Stomach smooth muscle (tissue), 2 donors: ENCODE results near the gene PTDSS2.
"Not testable (repeated sequence)": the region's sequence is repeated elsewhere in the genome, so short reads cannot be mapped to it uniquely, and the experiment has no call there.

Experiments
- H3K27ac ChIP-seq: one replicate; pipeline ENCODE4 v1.7.0; 2013; ENCODE audit warnings: mild to moderate bottlenecking, low read length, inconsistent platforms
- H3K27me3 ChIP-seq, 2 donors: one replicate each; pipeline ENCODE4 v1.7.0; 2013; ENCODE audit warnings: low read length in 2 of 2; ENCODE audit not compliant: insufficient read depth in 2 of 2, control insufficient read depth in 1 of 2
- H3K36me3 ChIP-seq, 2 donors: one replicate each; pipeline ENCODE4 v1.7.0; 2013; ENCODE audit warnings: low read length in 2 of 2; ENCODE audit not compliant: control insufficient read depth in 2 of 2, insufficient read depth in 2 of 2
- H3K4me1 ChIP-seq: one replicate; pipeline ENCODE4 v1.7.0; 2013; ENCODE audit warnings: low read length; ENCODE audit not compliant: control insufficient read depth, insufficient read depth
- H3K4me3 ChIP-seq, 2 donors: one replicate each; pipeline ENCODE4 v1.7.0; 2013; ENCODE audit warnings: low read length in 2 of 2
- H3K9ac ChIP-seq, 2 donors: one replicate each; pipeline ENCODE4 v1.7.0; 2013; ENCODE audit warnings: low read length in 2 of 2, mild to moderate bottlenecking in 1 of 2
- H3K9me3 ChIP-seq, 2 donors: one replicate each; pipeline ENCODE4 v1.7.0; 2013; ENCODE audit warnings: low read length in 2 of 2; ENCODE audit not compliant: control insufficient read depth in 2 of 2
- donor health status: healthy.
- donor health status: Pancreatic carcinoma.

Gene PTDSS2

DNA sequence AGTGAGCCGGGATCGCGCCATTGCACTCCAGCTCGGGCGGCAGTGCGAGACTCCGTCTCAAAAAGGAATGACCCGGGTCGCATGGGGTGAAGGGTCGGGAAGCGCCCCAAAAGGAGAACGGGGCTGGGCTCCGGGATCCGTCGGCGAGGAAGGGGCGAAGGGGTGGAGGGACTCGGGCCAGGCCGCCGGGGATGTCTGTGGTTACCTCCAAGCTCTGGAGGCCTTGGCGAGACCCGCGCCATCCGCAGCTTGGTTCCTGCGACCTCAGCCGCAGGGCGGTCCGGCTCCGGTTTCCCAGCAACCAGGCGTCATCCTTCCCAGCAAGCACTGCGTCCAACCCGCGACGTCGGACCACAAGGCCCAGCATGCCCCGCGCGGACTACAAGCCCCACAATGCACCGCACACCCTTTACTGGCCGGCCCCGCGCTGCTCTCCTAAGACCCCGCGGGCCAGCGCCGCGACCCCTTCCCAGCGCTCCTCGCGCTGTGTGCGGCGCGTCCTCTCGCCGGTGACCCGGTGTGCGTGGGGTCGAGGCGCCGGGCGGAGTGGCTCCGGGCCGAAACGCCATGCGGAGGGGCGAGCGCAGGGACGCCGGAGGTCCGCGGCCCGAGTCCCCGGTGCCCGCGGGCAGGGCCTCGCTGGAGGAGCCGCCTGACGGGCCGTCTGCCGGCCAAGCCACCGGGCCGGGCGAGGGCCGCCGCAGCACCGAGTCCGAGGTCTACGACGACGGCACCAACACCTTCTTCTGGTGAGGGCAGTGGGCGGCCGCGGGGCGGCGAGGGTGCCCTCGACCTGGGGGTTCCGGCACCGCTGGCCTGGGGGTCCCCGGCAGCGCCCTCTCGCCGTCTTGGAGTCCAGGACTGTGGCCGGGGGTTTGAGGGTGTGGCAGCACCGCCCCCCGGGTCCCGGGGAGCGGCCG, at the start of gene PTDSS2:
TSS of gene PTDSS2 (plus strand) at position 391 of the 920 bp plus-strand sequence. CDS start at position 568, 177 bp downstream.
- peak within 1 kb of the TSS; percentile 74 for H3K9ac ChIP-seq
- no peaks in the 10 kb centered on the region for H3K9me3 ChIP-seq
- H3K4me3 ChIP-seq: peak within 1 kb of the TSS; percentile 83
- H3K4me1 ChIP-seq: peaks cover 29% of the 10 kb centered on the region
- H3K27me3 ChIP-seq: no peaks in the 10 kb centered on the region
- H3K27ac ChIP-seq: peak within 1 kb of the TSS; percentile 70
- peaks cover 4 to 13% of the 10 kb centered on the region in 2 donors for H3K36me3 ChIP-seq

DNA sequence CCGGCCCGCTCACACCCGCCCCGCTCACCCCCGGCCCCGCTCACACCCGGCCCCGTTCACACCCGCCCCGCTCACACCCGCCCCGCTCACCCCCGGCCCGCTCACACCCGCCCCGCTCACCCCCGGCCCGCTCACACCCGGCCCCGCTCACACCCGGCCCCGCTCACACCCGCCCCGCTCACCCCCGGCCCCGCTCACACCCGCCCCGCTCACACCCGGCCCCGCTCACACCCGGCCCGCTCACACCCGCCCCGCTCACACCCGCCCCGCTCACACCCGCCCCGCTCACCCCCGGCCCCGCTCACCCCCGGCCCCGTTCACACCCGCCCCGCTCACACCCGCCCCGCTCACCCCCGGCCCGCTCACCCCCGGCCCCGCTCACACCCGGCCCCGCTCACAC, 48.9 kb upstream of the PTDSS2 start:
- H3K4me3 ChIP-seq, H3K27ac ChIP-seq: not testable (repeated sequence)
- peaks cover 7 to 11% of the 10 kb centered on the region in 2 donors for H3K27me3 ChIP-seq

DNA sequence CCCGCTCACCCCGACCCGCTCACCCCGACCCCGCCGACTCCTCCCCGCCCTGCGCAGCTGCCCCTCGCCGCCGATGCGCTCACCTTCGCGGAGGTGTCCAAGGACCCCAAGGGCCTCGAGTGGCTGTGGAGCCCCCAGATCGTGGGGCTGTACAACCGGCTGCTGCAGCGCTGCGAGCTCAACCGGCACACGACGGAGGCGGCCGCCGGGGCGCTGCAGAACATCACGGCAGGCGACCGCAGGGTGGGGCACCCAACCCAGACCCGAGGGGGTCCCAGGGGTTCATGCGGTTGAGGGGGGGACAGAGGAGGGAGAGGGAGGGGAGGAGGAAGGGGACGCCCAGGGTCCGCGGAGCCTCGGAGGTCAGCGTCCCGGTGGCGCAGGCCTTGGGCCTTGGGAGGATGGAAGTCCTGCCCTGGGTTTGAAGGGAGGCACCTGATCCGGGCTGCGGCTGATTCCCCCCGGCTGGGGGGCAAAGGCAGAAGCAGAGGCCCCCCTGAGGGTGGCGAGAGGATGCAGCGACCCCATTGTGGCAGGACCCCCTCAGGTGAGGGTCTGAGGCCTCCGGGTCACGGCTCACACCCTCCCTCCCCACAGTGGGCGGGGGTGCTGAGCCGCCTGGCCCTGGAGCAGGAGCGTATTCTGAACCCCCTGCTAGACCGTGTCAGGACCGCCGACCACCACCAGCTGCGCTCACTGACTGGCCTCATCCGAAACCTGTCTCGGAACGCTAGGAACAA, 46.9 kb upstream of the PTDSS2 start:
- Histone ChIP-seq H3K36me3 (no peaks in the 10 kb centered on the region), H3K9me3 (no peaks in the 10 kb centered on the region), H3K4me1 (peaks cover 15% of the 10 kb centered on the region), H3K9ac (no peak overlapping the region), H3K27me3 (peaks cover 7 to 11% of the 10 kb centered on the region in 2 donors), H3K4me3 (no peak overlapping the region), H3K27ac (no peak overlapping the region)

More for the DNA sequence above, 48.9 kb upstream of the PTDSS2 start:
- not testable (repeated sequence) for H3K9me3 ChIP-seq, H3K36me3 ChIP-seq, H3K9ac ChIP-seq
- H3K4me1 ChIP-seq: peaks cover 19% of the 10 kb centered on the region

DNA sequence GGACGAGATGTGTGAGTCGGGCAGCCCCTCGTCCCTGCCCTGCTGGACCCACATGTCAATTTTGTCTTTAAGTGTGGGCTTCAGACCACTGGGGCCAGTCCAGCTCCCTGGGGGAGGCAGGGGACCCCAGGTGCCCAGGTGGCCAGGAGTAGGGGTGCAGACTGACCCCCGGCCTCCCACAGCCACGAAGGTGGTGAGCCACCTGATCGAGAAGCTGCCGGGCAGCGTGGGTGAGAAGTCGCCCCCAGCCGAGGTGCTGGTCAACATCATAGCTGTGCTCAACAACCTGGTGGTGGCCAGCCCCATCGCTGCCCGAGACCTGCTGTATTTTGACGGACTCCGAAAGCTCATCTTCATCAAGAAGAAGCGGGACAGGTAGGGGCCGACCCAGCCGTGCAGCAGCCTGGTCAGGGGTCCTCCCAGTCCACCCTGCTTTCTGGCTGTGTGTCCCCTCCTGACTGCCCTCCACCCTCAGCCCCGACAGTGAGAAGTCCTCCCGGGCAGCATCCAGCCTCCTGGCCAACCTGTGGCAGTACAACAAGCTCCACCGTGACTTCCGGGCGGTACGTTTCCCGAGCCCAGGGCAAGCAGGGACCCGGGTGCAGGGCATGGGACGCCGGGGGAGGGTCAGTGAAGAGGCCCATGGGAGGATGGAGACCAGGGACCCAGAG, 46.2 kb upstream of the PTDSS2 start:
- Histone ChIP-seq H3K27me3 (peaks cover 5 to 11% of the 10 kb centered on the region in 2 donors), H3K4me1 (peaks cover 15% of the 10 kb centered on the region), H3K27ac (no peak overlapping the region), H3K36me3 (no peaks in the 10 kb centered on the region), H3K9ac (no peak overlapping the region), H3K9me3 (no peaks in the 10 kb centered on the region), H3K4me3 (no peak overlapping the region)

DNA sequence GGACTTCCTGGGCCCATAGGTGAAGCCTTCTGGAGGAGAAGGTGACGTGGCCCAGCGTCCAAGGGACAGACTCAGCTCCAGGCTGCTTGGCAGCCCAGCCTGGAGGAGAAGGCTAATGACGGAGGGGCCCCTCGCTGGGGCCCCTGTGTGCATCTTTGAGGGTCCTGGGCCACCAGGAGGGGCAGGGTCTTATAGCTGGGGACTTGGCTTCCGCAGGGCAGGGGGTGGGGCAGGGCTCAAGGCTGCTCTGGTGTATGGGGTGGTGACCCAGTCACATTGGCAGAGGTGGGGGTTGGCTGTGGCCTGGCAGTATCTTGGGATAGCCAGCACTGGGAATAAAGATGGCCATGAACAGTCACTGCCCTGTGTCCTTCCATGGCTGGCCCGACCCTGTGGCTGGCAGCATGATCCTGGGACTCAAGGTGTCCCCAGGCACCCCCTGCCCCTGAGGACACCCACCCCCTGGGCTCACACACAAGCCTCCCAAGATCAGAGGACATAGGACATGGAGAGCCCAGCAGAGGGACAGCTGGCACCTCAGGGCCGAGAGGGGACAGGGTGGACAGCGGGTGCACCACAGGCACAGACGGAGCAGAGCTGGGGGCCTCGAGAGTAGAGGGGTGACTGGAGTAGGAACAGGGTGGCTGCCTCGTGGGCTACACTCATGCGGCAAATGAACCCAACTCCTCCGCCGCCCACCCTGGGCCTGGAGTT, 45.4 kb upstream of the PTDSS2 start:
- H3K36me3 ChIP-seq: no peaks in the 10 kb centered on the region
- H3K9me3 ChIP-seq: no peaks in the 10 kb centered on the region
- peaks cover 2 to 8% of the 10 kb centered on the region in 2 donors for H3K27me3 ChIP-seq
- H3K4me3 ChIP-seq: no peak overlapping the region
- H3K4me1 ChIP-seq: peaks cover 15% of the 10 kb centered on the region
- no peak overlapping the region for H3K27ac ChIP-seq
- H3K9ac ChIP-seq: no peak overlapping the region

DNA sequence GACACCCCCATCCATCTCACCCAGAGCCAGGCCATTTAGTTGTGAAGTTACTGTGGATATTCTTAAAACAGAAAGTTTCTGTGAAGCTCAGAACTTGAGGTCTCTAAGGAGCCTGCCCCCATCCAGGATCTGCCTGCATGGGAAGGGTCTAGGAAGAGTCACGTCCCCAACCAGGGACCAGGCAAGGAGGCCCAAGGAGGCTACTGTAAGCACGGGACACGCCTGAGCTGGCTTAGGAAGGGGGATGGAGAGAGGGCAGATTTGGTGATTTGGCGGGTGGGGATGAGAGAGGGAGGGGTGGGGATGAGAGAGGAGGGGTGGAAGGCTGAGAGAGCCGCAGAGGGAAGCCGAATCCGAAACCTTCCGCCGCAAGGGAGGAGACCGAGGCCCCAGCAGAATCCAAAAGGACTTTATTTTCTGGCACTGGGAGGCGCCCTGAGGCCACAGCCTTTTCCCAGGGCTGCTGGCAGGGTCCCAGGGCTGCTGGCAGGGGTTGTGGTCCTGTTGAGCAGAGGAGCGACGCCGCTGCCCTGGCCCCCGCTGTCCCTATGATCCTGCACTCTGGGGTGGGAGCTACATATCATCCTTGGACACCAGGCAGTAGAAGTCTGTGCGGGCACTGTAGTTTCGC, 44.6 kb upstream of the PTDSS2 start:
- Histone ChIP-seq H3K36me3 (no peaks in the 10 kb centered on the region), H3K4me1 (peaks cover 15% of the 10 kb centered on the region), H3K4me3 (peak overlapping the region in 1 of 2 donors; percentile 78), H3K27ac (no peak overlapping the region), H3K9me3 (no peaks in the 10 kb centered on the region), H3K9ac (no peak overlapping the region), H3K27me3 (peaks cover 0 to 4% of the 10 kb centered on the region in 2 donors)

DNA sequence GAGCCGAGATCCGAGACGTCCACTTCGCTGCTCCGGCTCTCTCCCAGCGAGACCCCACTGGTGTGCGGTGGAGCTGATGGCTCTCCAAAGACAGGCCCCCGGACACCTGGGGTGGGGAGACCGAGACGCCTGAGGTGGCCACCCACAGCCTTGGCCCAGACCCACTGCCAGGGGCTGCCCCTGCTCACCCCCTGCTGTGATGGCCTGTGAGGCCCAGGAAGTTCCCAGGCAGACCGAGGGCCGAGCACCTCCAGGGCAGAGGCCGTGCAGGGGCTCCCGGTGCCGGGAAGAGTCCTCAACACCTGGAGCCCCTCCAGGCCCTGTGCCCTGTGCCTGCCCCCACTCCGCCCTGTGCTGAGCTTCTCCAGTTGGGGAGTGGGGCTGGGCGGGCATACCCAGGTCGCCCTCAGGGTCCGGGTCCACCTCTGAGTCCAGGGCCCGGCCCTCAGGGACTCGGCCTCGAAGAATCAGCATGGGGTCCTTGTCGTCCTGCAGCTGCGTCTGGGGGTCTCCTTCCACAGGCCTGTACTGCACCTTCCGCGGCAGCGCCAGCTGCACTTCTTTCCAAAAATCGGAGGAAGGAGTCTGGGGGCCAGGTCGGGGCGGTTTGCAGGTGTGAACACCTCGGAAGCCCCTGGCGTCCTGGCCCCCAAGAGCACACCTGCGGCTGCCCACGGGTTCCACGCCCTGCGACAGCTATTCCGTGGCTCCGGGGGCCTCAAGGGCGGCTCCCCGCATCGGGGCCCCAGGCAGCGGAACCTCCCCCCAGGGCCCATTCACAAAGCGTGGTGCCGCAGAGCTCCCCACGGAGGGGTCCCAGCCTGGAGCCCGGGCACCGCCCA, 43.9 kb upstream of the PTDSS2 start:
- H3K4me1 ChIP-seq: peaks cover 15% of the 10 kb centered on the region
- H3K27me3 ChIP-seq: peaks cover 0 to 4% of the 10 kb centered on the region in 2 donors
- no peak overlapping the region for H3K27ac ChIP-seq
- H3K9me3 ChIP-seq: no peaks in the 10 kb centered on the region
- H3K36me3 ChIP-seq: no peaks in the 10 kb centered on the region
- peak overlapping the region in 1 of 2 donors; percentile 55 for H3K9ac ChIP-seq
- peak overlapping the region; percentile 62 to 78 for H3K4me3 ChIP-seq

DNA sequence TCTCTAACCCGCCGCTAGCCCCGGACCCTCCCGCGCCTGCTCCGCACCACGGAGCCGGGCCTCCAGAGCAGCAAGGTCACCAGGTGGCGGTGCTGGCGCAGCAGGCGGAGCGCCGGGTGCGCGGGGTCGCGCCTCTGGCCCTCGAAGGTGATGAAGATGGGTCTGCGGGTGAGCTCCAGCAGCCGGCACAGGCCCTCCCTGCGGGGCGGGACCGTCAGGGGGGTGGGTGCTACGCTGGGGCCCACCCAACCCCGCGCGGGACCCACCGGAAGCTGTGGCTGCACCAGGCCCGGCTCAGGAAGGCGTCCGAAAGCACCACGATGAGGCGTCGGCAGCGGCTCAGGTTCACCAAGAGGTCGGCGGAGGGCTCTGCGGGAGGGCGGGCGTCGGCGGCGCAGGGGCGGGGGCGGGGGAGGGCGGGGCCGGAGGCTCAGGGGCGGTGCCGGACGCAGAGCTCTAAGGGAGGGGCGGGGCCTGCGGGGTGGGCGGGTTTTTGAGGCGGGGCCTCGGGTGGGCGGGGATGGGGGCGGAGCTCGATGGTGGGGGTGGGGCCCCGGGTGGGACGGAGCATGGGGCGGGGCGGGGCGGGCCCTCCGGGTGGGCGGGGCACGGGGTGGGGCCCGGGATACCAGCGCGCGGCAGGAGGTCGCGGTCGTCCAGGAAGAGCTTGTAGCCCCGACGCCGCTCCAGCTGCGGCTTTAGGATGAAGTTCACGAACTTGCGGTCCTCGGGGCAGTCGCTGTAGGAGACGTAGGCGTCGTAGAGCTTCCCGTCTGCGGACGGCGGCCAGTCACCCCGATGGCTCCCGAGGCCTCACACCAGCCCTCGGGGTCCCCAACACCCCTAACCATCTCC, 43.1 kb upstream of the PTDSS2 start:
- Histone ChIP-seq H3K36me3 (no peaks in the 10 kb centered on the region), H3K4me1 (peaks cover 15% of the 10 kb centered on the region), H3K9ac (peak overlapping the region in 1 of 2 donors; percentile 55), H3K27me3 (peaks cover 0 to 4% of the 10 kb centered on the region in 2 donors), H3K9me3 (no peaks in the 10 kb centered on the region), H3K4me3 (peak overlapping the region; percentile 62 to 78), H3K27ac (no peak overlapping the region)
